HL-60/S4 treated with phorbol 12-myristate 13-acetate at 8.2 ng/mL for 4 days and 3 days (cell line): Measurements from ENCODE around the gene RNF217.
"Not testable (repeated sequence)": the region's sequence is repeated elsewhere in the genome, so short reads cannot be mapped to it uniquely, and the experiment has no call there.

Experiments used
- in situ Hi-C: fragments of 300-500 bp; cut with MboI; formaldehyde crosslinking; loops from 2 replicates; pipeline ENCODE4 v1.15.0; 2022; ENCODE audit warnings: low sequenced_read_pairs

Gene RNF217

DNA sequence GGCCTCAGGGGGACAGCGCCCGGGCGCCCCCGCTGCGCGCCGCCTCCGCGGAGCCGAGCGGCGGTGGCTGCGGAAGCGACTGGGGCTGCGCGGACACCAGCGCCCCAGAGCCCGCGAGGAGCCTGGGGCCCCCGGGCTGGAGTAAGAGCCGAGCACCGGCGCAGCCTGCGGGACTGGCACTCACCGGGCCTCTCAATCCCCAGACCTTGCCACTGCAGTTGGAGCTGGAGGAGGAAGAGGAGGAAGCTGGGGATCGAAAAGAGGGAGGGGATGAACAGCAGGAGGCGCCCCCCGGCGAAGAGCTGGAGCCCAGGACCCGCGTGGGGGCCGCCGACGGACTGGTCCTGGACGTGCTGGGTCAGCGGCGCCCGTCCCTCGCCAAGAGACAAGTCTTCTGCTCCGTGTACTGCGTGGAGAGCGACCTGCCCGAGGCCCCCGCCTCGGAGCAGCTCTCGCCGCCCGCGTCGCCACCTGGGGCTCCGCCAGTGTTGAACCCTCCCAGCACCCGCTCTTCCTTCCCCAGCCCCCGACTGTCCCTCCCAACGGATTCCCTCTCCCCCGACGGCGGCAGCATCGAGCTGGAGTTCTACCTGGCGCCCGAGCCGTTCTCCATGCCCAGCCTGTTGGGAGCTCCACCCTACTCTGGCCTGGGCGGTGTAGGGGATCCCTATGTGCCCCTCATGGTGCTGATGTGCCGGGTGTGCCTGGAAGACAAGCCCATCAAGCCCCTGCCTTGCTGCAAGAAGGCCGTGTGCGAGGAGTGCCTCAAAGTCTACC, 590 bp downstream of the RNF217 start:
- in situ Hi-C loops, result no loop called here

DNA sequence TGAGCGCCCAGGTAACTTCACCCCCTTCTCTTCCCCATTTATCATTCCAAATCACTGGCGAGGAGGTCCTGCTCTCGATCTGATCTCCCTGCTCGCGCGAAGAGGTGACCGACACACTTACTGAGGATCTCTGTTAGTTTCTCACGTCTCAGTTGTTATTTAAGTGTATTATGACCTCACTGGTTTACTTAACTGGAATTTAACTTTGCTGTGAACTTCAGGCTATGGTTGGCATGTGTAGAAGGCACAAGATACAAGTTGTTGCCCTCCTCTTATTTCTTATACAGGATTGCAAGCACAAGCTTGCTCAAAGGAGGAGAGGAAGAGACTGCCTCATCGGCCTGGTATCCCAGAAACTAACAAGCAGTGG, 1.2 kb downstream of the RNF217 start:
- in situ Hi-C loops, result no loop called here

DNA sequence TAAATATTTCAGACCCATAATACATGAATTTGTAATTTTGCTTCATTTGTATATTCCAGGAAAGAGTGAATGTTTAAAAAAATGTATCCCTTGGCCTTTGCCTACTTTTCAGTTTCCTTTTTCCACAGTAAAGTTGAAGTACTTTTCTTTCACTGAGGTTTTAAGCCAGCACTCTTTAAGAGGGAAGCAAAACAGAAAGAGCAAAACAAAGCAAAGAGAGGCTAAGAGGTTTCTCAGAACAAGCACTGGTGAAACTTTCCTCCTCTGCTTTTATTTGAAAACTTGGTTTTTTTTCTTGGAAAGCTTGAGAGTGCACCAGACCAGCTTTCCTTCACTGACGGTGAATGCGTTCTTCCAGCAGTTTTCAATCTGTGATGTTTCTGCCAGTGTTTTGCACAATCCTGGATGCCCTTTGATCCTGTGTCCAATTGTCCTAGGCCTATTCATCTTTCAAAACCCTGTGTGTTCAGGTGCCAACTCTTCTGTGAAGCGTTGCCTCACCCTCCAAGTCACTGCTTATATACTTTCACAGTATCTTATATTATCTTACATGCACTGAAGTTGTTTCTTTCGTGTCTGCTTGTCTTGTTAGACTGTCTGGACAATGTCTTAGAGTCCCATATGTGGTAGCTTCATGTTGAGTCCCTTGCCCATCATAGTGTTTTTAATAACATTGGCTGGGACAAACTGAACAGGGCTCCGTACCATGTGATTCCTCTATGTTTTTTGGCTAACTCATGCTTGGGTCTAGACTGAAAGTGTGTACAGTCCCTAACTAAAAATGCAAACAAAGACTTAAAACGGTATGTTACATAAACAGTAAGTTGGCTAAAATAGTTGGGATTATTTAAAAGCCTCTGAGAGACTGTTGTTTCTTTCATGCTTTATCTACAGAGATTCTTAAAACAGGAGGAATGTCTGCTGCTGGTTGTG, 1.9 kb downstream of the RNF217 start:
- in situ Hi-C loops, result no loop called here

DNA sequence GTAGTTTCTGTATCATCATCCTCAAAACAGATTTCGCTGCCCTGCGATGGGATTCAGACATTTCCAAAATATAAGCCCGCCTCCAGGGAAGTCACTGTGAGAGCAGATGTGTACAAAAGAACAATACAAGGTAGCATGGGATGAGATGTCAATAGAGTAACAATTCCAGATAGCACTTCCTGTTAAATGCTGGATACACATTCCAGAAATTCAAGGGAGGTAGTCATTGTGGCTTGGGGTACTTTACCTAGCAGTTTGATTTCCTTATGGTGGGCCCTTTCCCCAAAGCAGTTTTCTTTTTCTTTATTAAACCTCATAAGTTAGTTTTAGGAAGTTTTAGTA, 2.5 kb downstream of the RNF217 start:
- in situ Hi-C loops, result no loop called here

DNA sequence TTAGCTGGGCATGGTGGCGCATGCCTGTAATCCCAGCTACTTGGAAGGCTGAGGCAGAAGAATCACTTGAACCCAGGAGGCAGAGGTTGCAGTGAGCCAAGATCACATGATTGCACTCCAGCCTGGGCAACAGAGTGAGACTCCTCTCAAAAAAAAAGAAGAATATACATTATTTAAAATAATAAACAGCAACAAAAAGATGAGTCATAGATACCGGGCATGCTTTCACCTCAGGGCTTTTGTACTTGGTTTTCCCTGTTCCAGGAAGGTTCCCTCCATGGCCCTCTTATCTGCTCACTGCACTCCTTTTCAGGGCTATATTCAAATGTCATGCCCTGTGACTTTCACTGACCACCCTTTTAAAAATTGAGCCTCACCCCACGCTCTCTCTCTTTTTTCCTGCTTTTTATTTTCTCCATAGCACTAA, 3.2 kb downstream of the RNF217 start:
- in situ Hi-C loops, result not testable (repeated sequence)

DNA sequence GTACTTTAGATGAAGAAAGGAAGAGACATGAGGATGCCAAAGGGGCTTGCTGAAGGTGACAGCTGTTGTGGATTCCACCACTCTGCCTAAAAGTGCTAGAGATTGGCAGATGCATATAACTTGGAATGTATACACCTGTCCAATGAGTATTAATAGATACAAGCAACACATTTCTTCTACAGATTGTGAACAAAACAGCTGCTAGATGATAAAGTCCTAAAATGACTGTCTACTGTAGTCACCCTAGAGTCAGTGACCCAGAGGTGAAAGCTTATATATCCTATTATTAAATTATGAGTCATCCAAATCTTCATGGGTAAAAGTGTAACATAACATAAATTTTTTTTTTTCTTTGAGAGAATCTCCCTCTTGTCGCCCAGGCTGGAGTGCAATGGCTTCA, 5.2 kb downstream of the RNF217 start:
- in situ Hi-C loops, result no loop called here

DNA sequence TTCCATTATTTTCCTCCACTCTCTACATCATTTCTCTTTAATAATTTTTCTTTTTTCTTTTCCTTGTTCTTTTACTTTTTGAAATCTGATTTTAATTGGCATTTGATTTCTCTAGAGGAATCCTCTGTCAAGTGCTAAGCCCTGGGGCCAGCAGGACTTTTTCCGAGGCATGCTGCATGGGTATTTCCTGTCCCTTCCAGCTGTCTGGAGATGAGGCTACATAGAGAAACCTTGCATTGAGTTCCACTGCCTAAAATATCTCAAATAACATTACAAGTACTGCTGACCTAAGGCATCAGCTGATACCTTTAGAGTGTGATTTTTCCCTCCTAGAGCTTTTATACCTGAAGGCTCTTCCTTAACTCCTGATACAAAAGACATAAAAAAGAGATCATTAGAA, 6.2 kb downstream of the RNF217 start:
- in situ Hi-C loops, result no loop called here

DNA sequence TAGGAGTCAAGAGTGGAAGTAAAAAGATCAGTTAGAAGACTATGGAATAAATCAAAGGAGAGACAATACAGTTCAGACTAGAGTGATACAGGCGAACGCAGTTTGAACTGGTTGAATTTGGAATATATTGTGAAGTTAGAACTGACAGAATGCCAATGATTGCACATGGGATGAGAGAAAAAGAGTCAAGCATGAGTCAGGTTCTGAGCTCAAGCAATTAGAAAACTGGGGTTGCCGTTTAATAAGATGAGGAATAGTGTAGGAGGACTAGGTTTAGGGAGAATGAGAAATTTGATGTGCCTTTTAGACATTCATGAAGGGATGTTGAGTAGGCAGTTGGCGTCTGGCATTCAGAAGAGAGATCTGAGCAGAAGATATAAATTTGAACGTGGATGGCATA, 8.0 kb downstream of the RNF217 start:
- in situ Hi-C loops, result no loop called here

DNA sequence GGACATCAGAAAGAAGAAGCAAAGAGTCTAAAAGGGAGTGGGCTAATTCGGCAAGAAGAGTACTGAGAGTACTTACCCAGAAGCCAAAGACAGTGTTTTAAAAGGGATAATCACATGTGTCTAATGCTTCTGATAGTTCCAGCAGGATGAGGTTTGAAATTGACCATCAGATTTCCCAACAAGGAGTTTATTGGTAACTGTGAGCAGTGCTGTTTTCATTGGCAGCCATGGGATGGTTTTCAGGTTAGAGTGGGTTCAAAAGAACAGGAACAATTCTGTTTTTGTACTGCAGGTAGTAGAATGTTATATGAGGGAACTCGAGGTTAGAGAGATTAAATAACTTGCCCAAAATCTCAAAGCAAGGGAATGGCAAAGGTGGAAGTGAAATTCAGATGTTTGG, 8.5 kb downstream of the RNF217 start:
- in situ Hi-C loops, result no loop called here

DNA sequence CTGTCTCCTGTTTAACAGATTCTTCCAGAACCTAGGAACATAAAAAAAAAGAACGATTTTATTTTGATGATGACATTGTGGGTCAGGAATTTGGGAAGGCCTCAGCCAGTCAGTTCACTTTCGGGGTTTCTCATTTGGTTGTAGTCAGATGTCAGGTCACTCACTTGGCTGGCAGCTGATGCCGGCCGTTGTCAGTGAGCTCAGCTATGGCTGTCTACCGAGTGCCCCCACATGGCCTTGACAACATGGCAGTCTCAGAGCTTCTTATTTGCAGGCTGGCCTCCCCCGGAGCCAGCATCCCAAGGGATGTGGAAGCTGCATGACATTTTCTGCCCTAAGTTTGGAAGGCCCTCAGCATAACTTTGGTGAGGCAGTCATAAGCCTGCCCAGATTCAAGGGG, 11.5 kb downstream of the RNF217 start:
- in situ Hi-C loops, result no loop called here

DNA sequence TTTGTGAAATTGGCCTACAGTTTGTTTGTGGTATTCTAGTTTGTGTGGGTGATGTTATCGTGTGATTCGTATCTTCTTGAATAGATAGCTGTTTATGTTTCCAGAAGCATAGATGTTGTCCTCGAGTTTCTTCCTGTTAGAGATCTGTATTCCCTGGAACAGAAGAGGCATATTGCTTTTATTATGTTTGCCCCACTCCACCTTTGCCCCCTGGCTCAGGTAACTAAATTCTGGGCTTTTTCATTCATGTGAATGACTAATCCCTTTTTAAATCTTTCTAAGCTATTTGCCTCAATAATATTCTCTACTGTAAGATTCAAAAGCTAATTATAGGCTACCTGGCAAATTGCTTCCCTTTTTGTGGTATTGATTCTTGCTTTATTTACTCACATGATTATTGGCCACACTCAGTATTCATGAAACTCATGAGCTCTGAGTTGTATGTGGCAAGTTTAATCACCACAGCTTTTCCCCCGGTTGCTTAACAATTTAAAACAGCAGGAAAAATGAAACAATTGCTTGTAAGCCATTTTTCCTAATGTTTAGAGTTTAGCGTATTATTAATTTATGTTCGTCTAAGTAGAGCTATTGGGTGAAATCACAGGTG, 12.6 kb downstream of the RNF217 start:
- in situ Hi-C loops, result no loop called here

DNA sequence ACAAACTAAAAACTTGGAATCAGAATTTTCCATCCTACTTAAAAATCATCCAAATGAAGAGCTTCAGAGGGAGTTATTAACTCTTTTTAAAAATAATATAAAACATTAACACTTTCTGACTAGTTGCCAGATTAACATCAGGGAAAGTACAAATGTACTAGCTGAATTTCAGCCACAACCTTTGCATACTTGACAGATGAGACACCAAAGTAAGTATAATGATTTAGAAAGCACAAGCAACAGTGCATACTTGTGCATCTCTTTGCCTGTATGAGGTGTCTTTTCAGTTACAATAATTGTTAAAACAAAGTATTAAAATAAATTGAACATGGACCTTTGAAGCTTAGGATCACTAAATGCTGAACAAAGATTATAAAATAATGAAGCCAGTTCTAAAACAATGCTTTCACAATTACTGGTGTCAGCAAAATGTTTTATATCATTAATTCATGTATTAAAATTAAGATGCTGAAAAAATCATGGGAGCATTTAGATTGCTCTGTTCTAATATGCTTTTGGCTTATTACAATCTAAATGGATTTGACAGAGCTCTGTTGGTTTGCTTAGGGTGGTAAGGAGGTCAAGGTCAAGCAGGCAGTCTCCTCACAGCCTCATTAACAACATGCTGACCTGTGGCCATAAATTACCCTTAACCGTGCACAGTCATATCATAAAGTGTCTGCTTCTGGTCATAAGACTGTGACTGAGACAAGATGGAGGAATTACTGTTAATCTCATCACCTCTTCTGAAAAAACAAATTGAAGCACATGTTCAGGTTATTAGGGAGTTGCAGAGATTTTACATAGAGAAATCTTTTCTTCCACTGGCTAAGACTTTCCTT, 15.1 kb downstream of the RNF217 start:
- in situ Hi-C loops, result no loop called here

DNA sequence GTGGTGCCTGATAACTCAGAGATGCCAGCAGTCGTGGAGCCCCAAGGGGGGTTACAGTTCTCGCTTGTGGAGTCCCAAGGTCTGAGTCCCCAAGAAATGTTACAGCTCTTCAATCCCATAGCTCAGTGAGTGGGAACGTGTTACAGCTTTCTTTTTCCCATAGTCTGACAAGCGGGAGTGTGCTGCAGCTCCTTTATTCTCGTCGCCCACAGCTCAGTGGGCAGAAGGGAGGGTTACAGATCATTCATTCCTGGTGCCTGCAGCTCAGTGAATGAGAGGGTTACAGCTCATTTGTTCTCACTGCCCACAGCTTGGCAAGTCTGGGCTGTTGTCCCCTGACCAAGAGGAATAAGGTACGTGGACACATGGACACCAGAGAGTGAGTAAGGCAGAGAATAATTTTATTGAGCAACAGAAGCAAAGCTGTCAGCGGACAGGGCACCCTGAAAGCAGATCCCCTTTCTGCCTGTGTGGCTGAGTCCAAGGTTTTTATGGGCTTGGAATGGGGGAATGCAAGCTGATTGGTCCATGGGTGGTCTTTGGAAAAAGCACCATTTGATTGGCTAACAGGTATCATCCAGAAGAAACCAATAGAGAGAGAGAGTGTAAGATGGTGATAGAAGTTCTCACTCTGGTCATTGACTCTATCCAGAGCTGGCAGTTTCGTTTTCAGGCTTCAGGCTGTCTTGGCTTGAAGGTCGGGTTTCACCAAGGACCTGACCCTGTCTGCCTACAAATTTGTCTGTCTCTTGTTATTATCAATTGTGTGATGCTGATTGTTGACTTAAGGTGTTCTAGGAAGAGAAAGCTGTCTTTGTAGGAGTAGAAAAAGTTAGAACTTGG, 16.4 kb downstream of the RNF217 start:
- in situ Hi-C loops, result no loop called here

DNA sequence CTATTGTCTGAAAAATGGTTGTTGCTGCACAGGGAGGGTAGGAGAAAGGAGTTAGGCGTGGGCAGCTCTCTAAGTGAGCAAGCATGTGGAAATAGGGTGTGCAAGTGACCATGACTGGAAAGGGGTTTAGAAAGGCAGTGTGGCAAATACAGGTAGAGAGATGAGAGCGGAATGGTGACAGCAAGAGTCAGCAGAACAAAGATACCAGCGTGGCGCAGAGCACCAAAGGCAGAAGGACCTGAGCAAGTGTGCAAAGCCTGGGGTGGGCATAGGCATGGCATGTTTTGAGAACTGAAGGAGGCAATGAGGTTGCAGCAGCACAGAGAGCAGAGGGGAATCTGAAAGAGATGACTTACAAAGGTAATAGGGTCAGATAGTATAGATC, 17.0 kb downstream of the RNF217 start:
- in situ Hi-C loops, result no loop called here

DNA sequence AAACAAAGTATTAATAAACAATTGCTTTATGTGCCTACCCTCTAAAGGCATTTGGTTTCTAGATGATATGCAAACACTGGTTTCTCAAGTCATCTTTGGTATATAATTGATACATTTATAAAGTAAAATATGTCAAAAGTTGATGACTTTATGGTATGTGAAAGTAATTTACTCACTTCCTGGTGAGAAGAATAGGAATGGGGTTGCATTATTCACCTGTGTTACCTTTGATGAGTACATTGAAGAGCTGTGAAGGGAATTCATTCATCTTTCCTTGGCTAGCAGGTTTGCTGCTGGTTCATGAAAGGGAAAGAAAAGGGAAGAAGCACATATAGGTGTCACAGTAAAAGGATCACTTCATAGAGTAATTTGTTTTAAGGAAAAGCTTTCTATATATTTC, 20.4 kb downstream of the RNF217 start:
- in situ Hi-C loops, result no loop called here

DNA sequence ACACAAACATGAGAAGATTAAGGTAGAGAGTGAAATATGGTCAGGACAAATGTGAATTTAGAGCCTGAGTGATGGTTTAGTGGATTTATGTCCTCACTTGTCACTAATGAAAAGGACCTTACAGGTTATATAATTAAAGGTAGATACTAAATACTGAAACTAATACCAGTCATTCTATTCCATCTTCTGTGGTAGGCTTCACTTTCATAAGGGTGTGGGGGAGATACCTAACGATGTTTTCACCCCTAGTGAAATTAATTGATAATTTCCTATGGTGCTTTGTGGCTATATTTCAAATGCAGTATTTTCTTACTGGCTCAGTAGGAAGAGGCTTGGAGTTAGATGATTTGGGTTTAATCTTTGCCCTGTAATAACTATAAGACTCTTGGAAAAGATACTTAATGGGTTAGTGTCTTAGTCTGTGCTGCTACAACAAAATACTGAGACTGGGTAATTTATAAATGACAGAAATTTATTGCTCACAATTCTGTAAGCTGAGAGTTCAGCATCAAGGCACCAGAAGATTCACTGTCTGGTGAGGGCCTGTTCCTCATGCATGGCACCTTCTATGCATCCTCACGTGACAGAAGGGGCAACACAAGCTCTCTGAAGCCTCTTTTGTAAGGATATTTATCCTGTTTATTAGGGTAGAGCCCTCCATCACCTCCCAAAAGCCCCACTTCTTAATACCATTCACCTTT, 21.3 kb downstream of the RNF217 start:
- in situ Hi-C loops, result no loop called here

DNA sequence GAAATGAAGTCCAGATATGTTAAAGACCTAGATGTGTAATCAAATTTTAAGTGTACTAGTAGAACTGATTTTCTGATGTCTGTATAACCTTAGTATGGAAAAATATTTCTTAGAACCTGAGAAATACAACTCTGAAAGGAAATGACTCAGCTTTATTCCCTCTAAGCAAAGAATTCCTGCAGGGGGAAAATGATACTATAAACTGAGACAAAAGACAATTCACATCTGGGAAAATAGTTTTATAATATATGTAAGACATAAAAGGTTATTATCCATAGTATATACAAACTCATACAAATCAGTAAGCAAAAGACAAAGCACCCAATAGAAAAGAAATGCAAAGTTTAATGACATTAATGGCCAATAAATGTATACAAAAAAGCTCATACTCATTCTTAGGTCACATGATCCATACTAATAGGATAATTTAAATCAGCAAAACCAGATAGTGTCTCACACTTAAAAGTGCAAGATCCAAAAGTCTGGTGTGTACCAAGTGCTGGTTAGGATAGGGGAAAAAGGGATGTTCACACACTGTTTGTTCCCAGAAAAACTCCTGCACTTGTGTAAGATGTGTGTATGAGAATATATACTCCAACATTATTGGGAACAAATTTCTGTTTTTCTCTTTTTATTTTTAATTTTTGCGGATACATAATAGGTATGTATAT, 22.6 kb downstream of the RNF217 start:
- in situ Hi-C loops, result no loop called here

DNA sequence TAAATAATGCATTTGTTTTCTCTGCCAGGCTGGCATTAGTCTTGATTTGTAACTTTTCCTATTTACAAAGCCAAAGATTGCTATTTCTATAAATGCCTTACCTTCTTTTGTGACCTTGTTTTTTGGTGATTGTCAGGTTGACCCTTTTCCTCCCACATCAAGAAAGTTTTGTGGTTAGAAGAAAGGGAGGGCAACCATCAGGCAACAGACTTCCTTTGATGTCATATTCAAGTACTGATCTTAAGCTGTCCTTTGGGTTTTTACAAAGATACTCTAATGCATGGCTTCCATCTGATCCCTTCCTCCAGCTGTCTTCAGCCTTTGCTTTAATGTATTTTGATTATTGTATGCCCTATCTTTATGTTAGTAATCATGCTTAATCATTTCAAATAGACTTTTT, 23.9 kb downstream of the RNF217 start:
- in situ Hi-C loops, result no loop called here

DNA sequence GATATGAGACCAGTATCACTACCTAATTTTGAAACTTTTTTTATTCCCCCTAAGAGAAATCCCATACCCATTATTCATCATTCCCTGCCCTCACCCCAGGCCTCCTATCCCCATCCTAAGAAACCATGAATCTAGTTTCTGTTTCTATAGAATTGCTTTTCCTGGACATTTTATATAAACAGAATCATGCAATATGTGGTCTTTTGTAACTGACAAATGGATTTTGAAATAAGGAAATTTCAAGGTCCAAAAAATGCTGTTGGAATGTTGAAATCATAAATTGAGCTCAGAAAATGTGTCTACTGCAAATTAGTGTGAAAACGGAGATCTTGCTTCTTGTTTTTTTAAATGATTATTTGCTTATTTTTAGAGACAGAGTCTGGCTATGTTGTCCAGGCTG, 25.1 kb downstream of the RNF217 start:
- in situ Hi-C loops, result no loop called here
